Common myeloid progenitor, CD34-positive (primary cell): ENCODE data around the gene EPB41.
"Not testable (repeated sequence)": the region's sequence is repeated elsewhere in the genome, so short reads cannot be mapped to it uniquely, and the experiment has no call there.

ENCODE experiments used
- CTCF ChIA-PET: fragments of 350-600 bp; sonication (Branson Sonifier 250); formaldehyde crosslinking; loops from one replicate; lab custom pipeline; 2021; ENCODE audit warnings: antibody characterized with exemption; lab: Charles Lee
- POLR2A ChIA-PET: fragments of 350-600 bp; sonication (Branson Sonifier 250); formaldehyde crosslinking; loops from one replicate; lab custom pipeline; 2021; ENCODE audit warnings: antibody characterized with exemption; lab: Charles Lee
- DNase-seq, 3 donors: peaks; one replicate each; pipeline versions ENCODE4 v3.0.0 to v3.0.0-alpha.2; 2013
- H3K27ac ChIP-seq, 2 experiments: 1 replicate in 1 of 2; 2 replicates in 1 of 2; pipeline ENCODE4 v1.7.0; 2013; ENCODE audit warnings: inconsistent platforms in 2 of 2, low read length in 2 of 2, mild to moderate bottlenecking in 2 of 2, low read depth in 1 of 2, moderate library complexity in 1 of 2; ENCODE audit not compliant: severe bottlenecking in 2 of 2, insufficient read depth in 1 of 2, poor library complexity in 1 of 2
- H3K27me3 ChIP-seq, 5 experiments: replicated peaks in 2 of 5; 1 replicate in 3 of 5; 2 replicates in 2 of 5; pipeline versions ENCODE4 v1.6.1 to v1.7.0; 2013; ENCODE audit warnings: low read length in 4 of 5, mild to moderate bottlenecking in 2 of 5, moderate library complexity in 2 of 5, inconsistent platforms in 1 of 5; ENCODE audit not compliant: insufficient read depth in 5 of 5, control insufficient read depth in 4 of 5
- H3K36me3 ChIP-seq, 4 experiments: 1 replicate in 2 of 4; 2 replicates in 2 of 4; pipeline versions ENCODE4 v1.6.1 to v1.7.0; 2013; ENCODE audit warnings: low read length in 3 of 4, control low read depth in 1 of 4, mild to moderate bottlenecking in 1 of 4; ENCODE audit not compliant: control insufficient read depth in 4 of 4, insufficient read depth in 4 of 4
- H3K4me1 ChIP-seq, 4 experiments: 1 replicate in 3 of 4; 2 replicates in 1 of 4; pipeline versions ENCODE4 v1.6.1 to v1.7.1; 2013; ENCODE audit warnings: low read length in 3 of 4, mild to moderate bottlenecking in 3 of 4, control low read depth in 1 of 4, inconsistent platforms in 1 of 4, moderate library complexity in 1 of 4; ENCODE audit not compliant: control insufficient read depth in 4 of 4, insufficient read depth in 4 of 4; ENCODE audit errors: control extremely low read depth in 1 of 4
- H3K4me3 ChIP-seq, 7 experiments: 1 replicate in 4 of 7; 2 replicates in 3 of 7; pipeline versions ENCODE4 v1.5.1 to v1.7.0; 2013; ENCODE audit warnings: mild to moderate bottlenecking in 7 of 7, low read length in 6 of 7, moderate library complexity in 6 of 7, inconsistent platforms in 2 of 7, low read depth in 2 of 7, control low read depth in 1 of 7; ENCODE audit not compliant: insufficient read depth in 4 of 7, control insufficient read depth in 1 of 7; ENCODE audit errors: extremely low read depth in 1 of 7
- H3K9me3 ChIP-seq, 5 experiments: 1 replicate in 4 of 5; 2 replicates in 1 of 5; pipeline versions ENCODE4 v1.6.1 to v1.7.1; 2013; ENCODE audit warnings: low read length in 4 of 5, mild to moderate bottlenecking in 2 of 5, inconsistent platforms in 1 of 5, low read depth in 1 of 5, moderate library complexity in 1 of 5; ENCODE audit not compliant: control insufficient read depth in 4 of 5, insufficient read depth in 2 of 5; ENCODE audit errors: control extremely low read depth in 1 of 5
- WGBS: methylation state at CpG from one replicate; pipeline ENCODE4 v1.1.5; 2013; ENCODE audit not compliant: insufficient coverage; 5-methylcytosine and 5-hydroxymethylcytosine counted together

Gene EPB41

DNA sequence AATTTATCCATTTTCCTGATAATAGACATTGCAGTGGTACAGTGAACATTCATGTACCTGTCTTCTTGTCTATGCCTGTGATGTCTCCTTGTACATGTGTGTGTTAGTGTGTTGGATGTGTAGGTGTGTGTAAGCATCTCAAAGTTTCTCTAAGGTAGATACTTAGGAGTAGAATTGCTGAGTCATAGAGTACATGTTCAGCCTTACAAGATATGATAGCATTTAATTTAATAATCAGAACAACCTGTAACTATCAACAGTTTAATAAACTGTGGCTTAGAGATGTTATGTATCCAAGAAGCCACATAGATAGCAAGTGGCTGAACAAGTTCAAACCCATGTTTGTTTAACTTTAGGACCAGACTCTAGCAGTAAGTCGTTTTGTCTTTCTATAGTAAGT, 35.6 kb downstream of the EPB41 start:
- no peak for DNase-seq
- no peak overlapping the region for H3K4me3 ChIP-seq
- no peaks in the 10 kb centered on the region for H3K9me3 ChIP-seq
- H3K4me1 ChIP-seq, result no peaks in the 10 kb centered on the region
- no peaks in the 10 kb centered on the region for H3K27me3 ChIP-seq
- CTCF ChIA-PET, result no interaction called here
- WGBS, result 100% methylated on average over 1 of the region's 1 CpG
- POLR2A ChIA-PET, result no interaction called here
- H3K27ac ChIP-seq, result no peak overlapping the region
- H3K36me3 ChIP-seq, result peaks cover 0 to 5% (median 2%) of the 10 kb centered on the region in 4 experiments

DNA sequence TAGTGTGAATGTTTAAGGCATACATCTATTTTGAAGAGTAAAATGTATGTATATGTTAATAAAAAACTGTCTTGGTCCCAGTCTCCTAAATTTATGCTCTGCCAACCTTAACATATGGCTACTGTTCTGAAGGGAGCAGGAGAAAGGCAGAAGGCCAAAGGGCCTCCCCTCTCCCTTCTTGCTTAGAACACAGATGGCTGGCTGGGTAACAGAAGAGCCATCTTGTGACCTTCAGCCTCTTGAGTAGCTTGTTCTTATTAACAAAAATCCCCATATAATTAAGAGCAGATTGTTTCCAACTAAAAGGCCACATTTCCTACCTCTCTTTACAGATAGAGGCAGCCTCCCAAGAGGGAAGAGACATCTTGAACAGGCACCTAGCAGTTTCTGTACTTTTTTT, 36.1 kb downstream of the EPB41 start:
- DNase-seq, result no peak
- ChIA-PET POLR2A (no interaction called here), CTCF (no interaction called here)
- no peaks in the 10 kb centered on the region for H3K27me3 ChIP-seq
- H3K9me3 ChIP-seq, result no peaks in the 10 kb centered on the region
- peaks cover 0 to 5% (median 2%) of the 10 kb centered on the region in 4 experiments for H3K36me3 ChIP-seq
- H3K27ac ChIP-seq, result no peak overlapping the region
- no peak overlapping the region for H3K4me3 ChIP-seq
- H3K4me1 ChIP-seq, result no peaks in the 10 kb centered on the region

DNA sequence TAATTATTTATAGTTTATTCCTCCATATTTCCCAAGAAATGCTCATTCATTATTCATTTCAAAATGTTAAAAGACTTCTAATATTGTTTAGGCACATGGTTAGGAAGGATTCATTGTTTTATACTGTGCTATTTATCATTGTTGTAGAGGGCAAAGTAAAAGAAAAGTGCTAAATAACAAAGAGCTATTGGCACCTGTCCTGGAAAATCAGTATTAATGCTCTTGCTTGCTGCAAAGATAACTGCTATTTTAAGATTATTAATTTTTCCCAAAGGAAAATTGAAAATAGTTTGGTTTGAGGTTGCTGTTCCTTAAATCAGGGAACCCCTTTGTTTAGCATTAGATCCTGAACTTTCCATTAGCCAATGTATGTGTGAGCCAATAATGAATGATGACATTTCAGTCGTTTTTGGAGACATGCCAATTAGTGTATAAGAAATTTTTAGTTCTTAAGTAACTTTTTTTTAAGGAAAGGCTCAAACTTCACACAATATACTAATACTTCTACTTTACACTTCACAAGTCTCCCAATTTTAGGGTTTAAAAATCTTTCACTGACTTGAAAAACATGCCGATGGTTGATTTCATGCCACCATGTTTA, 39.9 kb downstream of the EPB41 start:
- Histone ChIP-seq H3K4me1 (no peaks in the 10 kb centered on the region), H3K27ac (no peak overlapping the region), H3K4me3 (no peak overlapping the region), H3K9me3 (no peaks in the 10 kb centered on the region), H3K27me3 (no peaks in the 10 kb centered on the region), H3K36me3 (peaks cover 0 to 3% (median 0%) of the 10 kb centered on the region in 4 experiments)
- ChIA-PET POLR2A (no interaction called here), CTCF (no interaction called here)
- DNase-seq, result no peak
- WGBS, result 100% methylated on average over 1 of the region's 2 CpGs

DNA sequence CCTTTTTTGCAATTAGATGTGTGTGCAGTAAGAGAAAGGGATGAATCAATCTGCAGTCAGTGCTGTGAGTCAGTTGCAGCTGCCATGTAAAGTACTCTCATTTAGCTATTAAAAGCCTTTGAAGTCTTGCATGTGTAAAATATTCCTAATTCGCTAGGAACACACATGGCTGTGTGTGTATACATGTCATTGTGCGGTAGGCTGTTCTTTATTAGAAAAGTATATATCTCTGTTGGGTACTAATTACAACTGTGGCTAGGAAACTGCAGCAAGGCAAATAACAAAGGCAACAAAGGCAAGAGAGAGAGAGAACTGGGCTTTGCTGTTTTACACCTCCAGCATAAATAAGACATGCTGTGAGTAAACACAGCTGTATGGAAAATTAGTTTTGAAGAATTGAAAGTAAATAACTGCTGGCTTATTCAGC, 41.7 kb downstream of the EPB41 start:
- H3K4me1 ChIP-seq, result no peaks in the 10 kb centered on the region
- H3K27me3 ChIP-seq, result no peaks in the 10 kb centered on the region
- peaks cover 0 to 3% (median 0%) of the 10 kb centered on the region in 4 experiments for H3K36me3 ChIP-seq
- DNase-seq, result no peak
- H3K27ac ChIP-seq, result no peak overlapping the region
- 83% methylated on average over 1 of the region's 2 CpGs for WGBS
- no peak overlapping the region for H3K4me3 ChIP-seq
- POLR2A ChIA-PET, result no interaction called here
- CTCF ChIA-PET, result interaction anchor here (1.3 to 2.2 kb wide), 2 partner anchors 16 to 74 kb away, joined by 4 to 5 read pairs; no protein-coding TSS in a partner anchor
- H3K9me3 ChIP-seq, result no peaks in the 10 kb centered on the region

DNA sequence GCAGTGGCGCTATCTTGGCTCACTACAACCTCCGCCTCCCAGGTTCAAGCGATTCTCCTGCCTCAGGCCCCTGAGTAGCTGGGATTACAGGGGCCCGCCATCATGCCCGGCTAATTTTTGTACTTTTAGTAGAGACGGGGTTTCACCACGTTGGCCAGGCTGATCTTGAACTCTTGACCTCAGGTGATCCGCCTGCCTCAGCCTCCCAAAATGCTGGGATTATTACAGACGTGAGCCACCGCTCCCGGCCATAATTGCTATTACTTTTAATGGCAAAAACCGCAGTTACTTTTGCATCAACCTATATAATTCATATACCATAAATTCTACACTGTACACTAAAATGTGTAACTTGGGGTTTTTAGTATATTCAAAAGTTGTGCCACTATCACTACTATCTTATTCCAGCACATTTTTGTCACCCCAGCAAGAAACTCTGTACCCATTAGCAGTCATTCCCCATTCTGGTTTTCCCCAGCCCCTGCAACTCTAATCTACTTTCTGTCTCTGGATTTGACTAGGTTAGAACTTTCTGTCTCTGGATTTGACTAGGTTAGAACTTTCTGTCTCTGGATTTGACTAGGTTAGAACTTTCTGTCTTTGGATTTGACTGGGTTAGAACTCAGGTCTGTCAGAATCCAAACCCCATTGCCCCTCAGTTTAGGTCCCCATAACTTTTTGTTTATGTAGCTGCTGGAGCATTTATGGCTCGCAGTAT, 47.9 kb downstream of the EPB41 start:
- WGBS, result 95% methylated on average over 7 of the region's 13 CpGs
- CTCF ChIA-PET, result interaction anchor here (1.2 kb wide), 1 partner anchor 9 kb away, joined by 3 read pairs; no protein-coding TSS in a partner anchor
- not testable (repeated sequence) for H3K4me1 ChIP-seq, H3K9me3 ChIP-seq, H3K4me3 ChIP-seq, H3K27ac ChIP-seq, DNase-seq, H3K36me3 ChIP-seq, H3K27me3 ChIP-seq
- POLR2A ChIA-PET, result interaction anchor here (0.6 kb wide), 1 partner anchor 14 kb away, joined by 4 read pairs; no protein-coding TSS in a partner anchor

DNA sequence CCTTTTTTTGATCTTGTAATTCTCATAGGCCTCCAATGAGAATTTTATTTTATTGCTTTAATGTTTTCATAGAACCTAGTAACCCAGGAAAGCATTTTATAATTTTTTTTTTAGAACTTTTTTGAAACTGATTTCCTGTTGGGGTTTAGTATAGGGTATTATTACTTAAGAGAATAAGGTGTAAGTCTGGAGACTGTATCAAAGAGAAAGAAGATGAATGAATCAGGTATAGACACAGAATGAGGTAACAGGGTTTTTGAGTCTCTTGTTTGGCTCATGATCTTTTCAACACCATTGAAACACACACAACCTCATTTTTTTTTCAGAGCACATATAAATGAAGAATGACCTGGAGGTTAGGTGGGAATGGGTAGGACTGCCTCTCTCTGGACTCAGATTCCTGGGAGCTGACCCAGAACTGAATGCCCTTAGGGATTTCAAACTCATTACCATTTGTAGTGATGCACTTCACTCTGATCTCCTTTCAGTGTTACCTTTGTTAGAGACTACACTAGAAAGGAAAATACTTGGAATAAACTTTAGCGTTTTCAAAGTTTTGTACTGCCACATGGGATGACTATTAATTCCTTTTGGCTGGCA, 51.0 kb downstream of the EPB41 start:
- H3K4me1 ChIP-seq, result peaks cover 0 to 4% (median 0%) of the 10 kb centered on the region in 4 experiments
- H3K9me3 ChIP-seq, result no peaks in the 10 kb centered on the region
- no peak overlapping the region for H3K27ac ChIP-seq
- POLR2A ChIA-PET, result no interaction called here
- peaks cover 0 to 3% (median 0%) of the 10 kb centered on the region in 4 experiments for H3K36me3 ChIP-seq
- no peak overlapping the region for H3K4me3 ChIP-seq
- CTCF ChIA-PET, result no interaction called here
- DNase-seq, result no peak
- 100% methylated on average over 1 of the region's 1 CpG for WGBS
- H3K27me3 ChIP-seq, result no peaks in the 10 kb centered on the region

DNA sequence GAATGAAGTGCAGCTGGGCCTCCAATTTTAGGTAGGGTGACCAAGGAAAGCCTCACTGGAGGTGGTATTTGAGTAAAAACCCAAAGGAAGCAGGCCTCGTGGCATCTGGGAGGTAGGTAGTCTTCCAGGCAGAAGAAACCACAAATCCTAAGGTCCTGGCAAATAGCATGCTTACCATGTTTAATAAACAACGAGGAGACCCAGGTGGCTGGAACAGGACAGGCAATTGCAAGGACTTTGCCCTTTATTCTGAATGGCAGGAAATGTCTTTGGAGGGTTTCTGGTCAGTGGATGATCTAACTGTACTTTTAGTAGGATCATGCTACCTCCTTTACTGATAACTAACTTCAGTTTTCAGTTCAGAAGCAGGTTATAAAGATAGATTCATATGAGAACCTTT, 52.2 kb downstream of the EPB41 start:
- Histone ChIP-seq H3K36me3 (peaks cover 0 to 3% (median 0%) of the 10 kb centered on the region in 4 experiments), H3K27me3 (no peaks in the 10 kb centered on the region), H3K9me3 (no peaks in the 10 kb centered on the region), H3K27ac (no peak overlapping the region), H3K4me1 (peaks cover 0 to 4% (median 0%) of the 10 kb centered on the region in 4 experiments), H3K4me3 (no peak overlapping the region)
- no peak for DNase-seq
- CTCF ChIA-PET, result no interaction called here
- WGBS, result 79% methylated on average over 2 of the region's 2 CpGs
- POLR2A ChIA-PET, result no interaction called here
